IMR-90 (cell line): ENCODE measurements around the gene SMIM41. TPM values are rescaled to one million over a fixed set of nuclear protein-coding genes. Genes with fewer than 3 reads are reported as not detected.

ENCODE experiments used
- ATAC-seq: fragments of 200-7000 bp; cut with Tn5 transposase; 2 replicates; pipeline ENCODE4 v1.9.1; 2020; ENCODE audit warnings: low read depth, mild to moderate bottlenecking, moderate library complexity
- BruUV-seq: library from RNA; stranded (reverse); fragments of 400-500 nt; replicated peaks from 2 replicates; lab custom pipeline; 2021; lab: Mats Ljungman, UMichigan
- CTCF ChIA-PET: fragments of 300-600 bp; formaldehyde crosslinking; extraction: SDS; loops from one replicate; lab custom pipeline; 2021; ENCODE audit warnings: antibody characterized with exemption; lab: Yijun Ruan, JAX
- POLR2A ChIA-PET: fragments of 300-600 bp; sonication (Branson Sonifier 250); formaldehyde crosslinking; loops from one replicate; lab custom pipeline; 2022; ENCODE audit warnings: antibody characterized with exemption; ENCODE audit not compliant: unreplicated experiment; lab: Charles Lee
- DNase-seq: peaks from one replicate; pipeline ENCODE4 v3.0.0; 2013
- H2AFZ ChIP-seq: replicated peaks from 2 replicates; pipeline ENCODE3; 2013; ENCODE audit warnings: low read length, mild to moderate bottlenecking; ENCODE audit not compliant: poor library complexity
- H2AK5ac ChIP-seq: 2 replicates; pipeline ENCODE4 v1.6.1; 2013; ENCODE audit warnings: low read depth, low read length, inconsistent platforms
- H2AK9ac ChIP-seq: replicated peaks from 2 replicates; pipeline ENCODE3; 2013; ENCODE audit warnings: mild to moderate bottlenecking, low read depth, low read length, moderate library complexity; ENCODE audit not compliant: poor library complexity
- H2BK120ac ChIP-seq: 2 replicates; pipeline ENCODE4 v1.6.1; 2013; ENCODE audit warnings: low read depth, low read length, inconsistent platforms
- H2BK15ac ChIP-seq: 3 replicates; pipeline ENCODE4 v1.6.1; 2013; ENCODE audit warnings: low read depth, low read length, inconsistent platforms
- H2BK20ac ChIP-seq: 2 replicates; pipeline ENCODE4 v1.6.1; 2013; ENCODE audit warnings: low read depth, mild to moderate bottlenecking, inconsistent platforms, low read length, moderate library complexity
- H2BK5ac ChIP-seq: 2 replicates; pipeline ENCODE4 v1.6.1; 2013; ENCODE audit warnings: mild to moderate bottlenecking, low read depth, low read length, inconsistent platforms; ENCODE audit not compliant: poor library complexity, severe bottlenecking
- H3K14ac ChIP-seq: replicated peaks from 2 replicates; pipeline ENCODE4 v1.6.1; 2013; ENCODE audit warnings: low read depth, low read length, inconsistent platforms
- H3K18ac ChIP-seq: 2 replicates; pipeline ENCODE4 v1.6.1; 2013; ENCODE audit warnings: low read depth, low read length, control low read depth
- H3K23ac ChIP-seq: 2 replicates; pipeline ENCODE4 v1.6.1; 2013; ENCODE audit warnings: low read depth, low read length, inconsistent platforms
- H3K27ac ChIP-seq: 2 replicates; pipeline ENCODE4 v1.5.1; 2013; ENCODE audit warnings: mild to moderate bottlenecking, control low read depth, low read length; ENCODE audit not compliant: insufficient read depth
- H3K27me3 ChIP-seq: 2 replicates; pipeline ENCODE4 v1.6.1; 2013; ENCODE audit warnings: low read length; ENCODE audit not compliant: control insufficient read depth, insufficient read depth
- H3K36me3 ChIP-seq: 2 replicates; pipeline ENCODE4 v1.6.1; 2013; ENCODE audit warnings: low read length, mixed read lengths; ENCODE audit not compliant: control insufficient read depth, insufficient read depth
- H3K4ac ChIP-seq: 2 replicates; pipeline ENCODE4 v1.6.1; 2013; ENCODE audit warnings: low read depth, low read length, inconsistent platforms
- H3K4me1 ChIP-seq: 2 replicates; pipeline ENCODE4 v1.6.1; 2013; ENCODE audit warnings: low read length, mixed read lengths; ENCODE audit not compliant: control insufficient read depth, insufficient read depth
- H3K4me2 ChIP-seq: 2 replicates; pipeline ENCODE4 v1.6.1; 2013; ENCODE audit warnings: low read depth, mild to moderate bottlenecking, control low read depth, low read length, moderate library complexity
- H3K4me3 ChIP-seq: 2 replicates; pipeline ENCODE4 v1.5.1; 2013; ENCODE audit warnings: low read depth, mild to moderate bottlenecking, control low read depth, low read length, moderate library complexity; ENCODE audit not compliant: insufficient read depth
- H3K56ac ChIP-seq: 2 replicates; pipeline ENCODE4 v1.6.1; 2013; ENCODE audit warnings: low read length, inconsistent platforms; ENCODE audit not compliant: insufficient read depth; ENCODE audit errors: extremely low read depth
- H3K79me1 ChIP-seq, 2 experiments: 2 replicates each; pipeline ENCODE4 v1.6.1; 2013; ENCODE audit warnings: low read length in 2 of 2, inconsistent platforms in 1 of 2, low read depth in 1 of 2
- H3K9ac ChIP-seq: 2 replicates; pipeline ENCODE4 v1.6.1; 2013; ENCODE audit warnings: low read depth, low read length, control low read depth
- H3K9me1 ChIP-seq: 2 replicates; pipeline ENCODE4 v1.6.1; 2013; ENCODE audit warnings: low read length, inconsistent platforms; ENCODE audit not compliant: insufficient read depth
- H3K9me3 ChIP-seq: 2 replicates; pipeline ENCODE4 v1.6.1; 2013; ENCODE audit warnings: low read length; ENCODE audit not compliant: control insufficient read depth, insufficient read depth
- H4K20me1 ChIP-seq: 2 replicates; pipeline ENCODE4 v1.6.1; 2013; ENCODE audit warnings: low read length, inconsistent platforms; ENCODE audit not compliant: insufficient read depth
- H4K5ac ChIP-seq: 2 replicates; pipeline ENCODE4 v1.6.1; 2013; ENCODE audit warnings: mild to moderate bottlenecking, low read depth, low read length, control low read depth
- H4K8ac ChIP-seq, 2 experiments: 2 replicates each; pipeline ENCODE4 v1.6.1; 2013; ENCODE audit warnings: low read depth in 2 of 2, low read length in 2 of 2, control low read depth in 1 of 2, inconsistent platforms in 1 of 2
- H4K91ac ChIP-seq: 2 replicates; pipeline ENCODE4 v1.6.1; 2013; ENCODE audit warnings: low read depth, low read length, inconsistent platforms; ENCODE audit not compliant: insufficient read depth
- CHD1 ChIP-seq: IDR thresholded peaks from 2 replicates; pipeline ENCODE4 v1.6.1; 2012; ENCODE audit warnings: low read depth, low read length, improper control_type of control experiment
- FOS ChIP-seq: fragments of 150-350 bp; IDR thresholded peaks from 2 replicates; pipeline ENCODE4 v1.6.1; 2016; ENCODE audit warnings: low read depth, low read length
- MAZ ChIP-seq: IDR thresholded peaks from 2 replicates; pipeline ENCODE4 v1.6.1; 2012; ENCODE audit warnings: low read depth, mild to moderate bottlenecking, low read length, improper control_type of control experiment, moderate library complexity, borderline replicate concordance
- MXI1 ChIP-seq: IDR thresholded peaks from 2 replicates; pipeline ENCODE4 v1.6.1; 2012; ENCODE audit warnings: low read depth, mild to moderate bottlenecking, low read length, moderate library complexity, borderline replicate concordance
- NFE2L2 ChIP-seq: fragments of 150-350 bp; IDR thresholded peaks from 2 replicates; pipeline ENCODE4 v1.6.1; 2016; ENCODE audit warnings: low read depth, mild to moderate bottlenecking, low read length
- RCOR1 ChIP-seq: IDR thresholded peaks from 2 replicates; pipeline ENCODE4 v1.6.1; 2012; ENCODE audit warnings: mild to moderate bottlenecking, low read length, improper control_type of control experiment; ENCODE audit not compliant: insufficient replicate concordance
- RFX5 ChIP-seq: IDR thresholded peaks from 2 replicates; pipeline ENCODE4 v1.8.0; 2012; ENCODE audit warnings: low read depth, mild to moderate bottlenecking, low read length, moderate library complexity
- SMC3 ChIP-seq: fragments of 150-350 bp; IDR thresholded peaks from 2 replicates; pipeline ENCODE4 v1.6.1; 2016; ENCODE audit warnings: low read depth, mild to moderate bottlenecking, antibody characterized with exemption, low read length, moderate library complexity
- WGBS, 2 experiments: methylation state at CpG; one replicate each; pipeline versions ENCODE4 v1.1.5 to v1.1.7; 2013; ENCODE audit warnings: missing lambda C conversion rate in 2 of 2; ENCODE audit not compliant: insufficient read length in 1 of 2; ENCODE audit errors: extremely low coverage in 2 of 2; 5-methylcytosine and 5-hydroxymethylcytosine counted together
- dilution Hi-C: fragments of 300-500 bp; cut with HindIII; formaldehyde crosslinking; loops from one replicate; pipeline ENCODE4 v1.14.3; 2018; ENCODE audit warnings: low sequenced_read_pairs; ENCODE audit not compliant: unreplicated experiment
- in situ Hi-C: fragments of 300-500 bp; cut with MboI; formaldehyde crosslinking; loops from 3 replicates; pipeline ENCODE4 v1.14.3; 2019; ENCODE audit warnings: low sequenced_read_pairs, inconsistent platforms, mixed read lengths
- intact Hi-C: fragments of 100-400 bp; cut with micrococcal nuclease; formaldehyde crosslinking; loops from 2 replicates; pipeline ENCODE4 v1.10.0; 2022
- polyA plus RNA-seq, 3 experiments: library from polyadenylated mRNA; depleted of rRNA; stranded (reverse); fragments of >200 nt; gene quantifications; 2 replicates each; pipeline ENCODE4 v1.2.3, GENCODE V29; 2012; ENCODE audit warnings: low replicate concordance in 1 of 3
- total RNA-seq: library from RNA; depleted of rRNA; stranded (reverse); fragments of >200 nt; gene quantifications from 2 replicates; pipeline ENCODE4 v1.2.3, GENCODE V29; 2012
- TF ChIP-seq, protein P1 (sequence below): conservative IDR thresholded peaks from 2 replicates; pipeline ENCODE4 v1.5.1; 2012; ENCODE audit warnings: mild to moderate bottlenecking, low read depth, low read length, improper control_type of control experiment

Gene SMIM41
- total and polyA plus RNA-seq, 2 of the 4 experiments (the other 2 are of a cell fraction) = not detected

DNA sequence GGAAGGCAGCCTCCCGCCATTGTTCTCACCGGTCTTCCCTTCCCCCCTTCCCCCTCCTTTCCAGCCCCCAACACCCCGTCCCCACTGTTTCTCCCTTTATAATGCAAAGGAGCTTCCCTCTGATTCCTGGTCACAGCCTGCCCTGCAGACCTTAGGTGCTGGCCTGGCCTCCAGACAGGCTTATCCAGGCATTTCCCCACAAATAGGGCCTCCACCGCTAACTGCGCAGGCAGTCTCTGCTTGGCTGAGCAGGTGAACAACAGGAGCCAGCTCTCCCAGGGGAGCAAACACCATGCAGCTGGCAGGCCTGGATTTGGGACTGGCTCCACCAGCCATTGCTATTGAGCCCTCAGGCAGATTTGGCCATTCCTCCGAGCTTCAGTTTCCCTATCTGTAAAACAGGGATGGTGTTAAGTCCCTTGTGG lies 46.0 kb downstream of the SMIM41 start:
- in situ Hi-C loops = no loop called here
- Histone ChIP-seq H2BK20ac (no peak overlapping the region), H3K4ac (no peak overlapping the region), H2BK15ac (no peak overlapping the region), H3K4me3 (no peak overlapping the region), H2AFZ (no peak overlapping the region), H3K14ac (no peak overlapping the region), H3K27ac (no peak overlapping the region), H3K4me2 (no peak overlapping the region), H2BK120ac (no peak overlapping the region), H3K79me1 (no peaks in the 10 kb centered on the region), H4K5ac (no peak overlapping the region), H3K56ac (no peak overlapping the region), H2AK9ac (no peak overlapping the region), H3K18ac (no peak overlapping the region), H3K9ac (no peak overlapping the region), H3K36me3 (no peaks in the 10 kb centered on the region), H4K91ac (no peak overlapping the region), H2BK5ac (no peak overlapping the region), H3K23ac (no peak overlapping the region), H3K9me1 (no peaks in the 10 kb centered on the region; the same call in 1 of the 2 replicates), H4K20me1 (no peaks in the 10 kb centered on the region), H4K8ac (no peak overlapping the region), H3K9me3 (no peaks in the 10 kb centered on the region), H2AK5ac (no peak overlapping the region), H3K27me3 (peaks cover 5% of the 10 kb centered on the region; the same call in 1 of the 2 replicates), H3K4me1 (no peaks in the 10 kb centered on the region)
- CTCF ChIA-PET = interaction anchor here (0.9 to 3.1 kb wide), 4 partner anchors 18 to 122 kb away, joined by 3 to 17 read pairs (median 9); no protein-coding TSS in a partner anchor
- intact Hi-C loops = no loop called here
- TF ChIP-seq, protein P1, sequence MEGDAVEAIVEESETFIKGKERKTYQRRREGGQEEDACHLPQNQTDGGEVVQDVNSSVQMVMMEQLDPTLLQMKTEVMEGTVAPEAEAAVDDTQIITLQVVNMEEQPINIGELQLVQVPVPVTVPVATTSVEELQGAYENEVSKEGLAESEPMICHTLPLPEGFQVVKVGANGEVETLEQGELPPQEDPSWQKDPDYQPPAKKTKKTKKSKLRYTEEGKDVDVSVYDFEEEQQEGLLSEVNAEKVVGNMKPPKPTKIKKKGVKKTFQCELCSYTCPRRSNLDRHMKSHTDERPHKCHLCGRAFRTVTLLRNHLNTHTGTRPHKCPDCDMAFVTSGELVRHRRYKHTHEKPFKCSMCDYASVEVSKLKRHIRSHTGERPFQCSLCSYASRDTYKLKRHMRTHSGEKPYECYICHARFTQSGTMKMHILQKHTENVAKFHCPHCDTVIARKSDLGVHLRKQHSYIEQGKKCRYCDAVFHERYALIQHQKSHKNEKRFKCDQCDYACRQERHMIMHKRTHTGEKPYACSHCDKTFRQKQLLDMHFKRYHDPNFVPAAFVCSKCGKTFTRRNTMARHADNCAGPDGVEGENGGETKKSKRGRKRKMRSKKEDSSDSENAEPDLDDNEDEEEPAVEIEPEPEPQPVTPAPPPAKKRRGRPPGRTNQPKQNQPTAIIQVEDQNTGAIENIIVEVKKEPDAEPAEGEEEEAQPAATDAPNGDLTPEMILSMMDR = no peak
- TF ChIP-seq NFE2L2 (no peak), RFX5 (no peak), FOS (no peak), CHD1 (no peak), MXI1 (no peak), MAZ (no peak), SMC3 (no peak), RCOR1 (no peak)
- no peak for DNase-seq
- POLR2A ChIA-PET = no interaction called here
- BruUV-seq = no TSS peak
- 81% methylated on average over 2 of the region's 6 CpGs; no CpG with 5 or more reads in 1 of the 2 experiments for WGBS, 2 experiments
- no peak for ATAC-seq
- dilution Hi-C loops = no loop called here
